GM18951 (cell line): ENCODE measurements around the gene GJB1.

Experiments used
- POLR2A ChIP-seq: IDR thresholded peaks from 4 replicates; pipeline ENCODE4 v1.6.1; 2011; ENCODE audit warnings: mild to moderate bottlenecking; ENCODE audit not compliant: insufficient read length, insufficient read depth; ENCODE audit errors: extremely low read depth
- in situ Hi-C: fragments of 300-500 bp; cut with MboI; formaldehyde crosslinking; loops from one replicate; pipeline ENCODE4 v1.12.0; 2022; ENCODE audit warnings: low sequenced_read_pairs, mixed read lengths, inconsistent platforms; ENCODE audit not compliant: unreplicated experiment

GJB1 gene

DNA sequence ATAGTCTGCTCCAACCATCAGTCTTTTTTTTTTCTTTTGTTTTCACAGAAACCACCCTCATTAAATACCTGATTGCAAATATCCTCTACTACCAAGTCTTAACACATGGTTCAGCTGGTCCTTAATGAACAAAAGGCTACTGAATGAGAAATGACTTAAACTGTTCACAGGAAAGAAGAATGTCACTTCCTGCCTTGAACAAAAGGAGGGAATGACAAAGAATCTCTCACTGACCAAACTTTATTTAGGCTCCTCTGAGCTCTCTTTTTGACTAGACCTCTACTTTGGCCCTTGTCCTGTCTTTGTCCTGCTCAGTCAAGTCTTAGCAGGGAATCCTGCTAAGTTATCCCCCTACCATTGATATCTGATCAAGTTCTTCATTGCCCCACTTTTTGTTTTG lies 31.8 kb upstream of the GJB1 start:
- in situ Hi-C loops: no loop called here

DNA sequence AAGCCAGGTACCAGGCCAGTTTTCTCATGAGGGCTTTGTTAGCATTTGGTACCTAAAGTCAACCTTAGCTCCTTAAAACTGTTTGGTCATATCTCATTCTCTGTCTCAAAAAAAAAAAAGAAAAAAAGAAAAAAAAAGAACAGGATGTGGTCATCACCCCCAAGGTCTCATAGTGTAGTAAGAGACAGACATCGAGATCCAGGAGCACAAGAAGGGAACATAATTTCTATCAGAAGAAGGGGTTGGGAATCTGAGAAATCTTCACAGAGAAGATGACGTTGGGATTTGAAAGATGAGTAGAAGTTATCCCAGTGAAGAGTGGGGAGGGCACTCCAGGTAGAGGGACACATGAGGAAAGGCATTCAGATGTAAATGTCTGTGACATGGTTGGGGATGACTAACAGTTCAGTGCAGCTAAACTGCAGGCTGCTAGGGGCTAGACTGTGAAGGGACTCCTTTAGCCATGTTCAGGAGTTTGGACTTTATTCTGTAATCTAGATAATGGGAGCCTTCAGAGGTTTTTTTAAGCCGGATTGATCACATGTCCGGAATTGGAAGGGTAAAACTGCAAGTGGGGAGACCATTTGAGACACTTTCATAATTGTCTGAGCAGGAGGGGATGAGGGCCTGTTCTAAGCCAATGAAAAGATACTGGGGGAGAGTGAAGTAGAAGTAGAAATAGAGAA lies 26.9 kb upstream of the GJB1 start:
- in situ Hi-C loops: no loop called here
- no peak for TF ChIP-seq POLR2A

More for the DNA sequence above, 31.8 kb upstream of the GJB1 start:
- no peak for TF ChIP-seq POLR2A

DNA sequence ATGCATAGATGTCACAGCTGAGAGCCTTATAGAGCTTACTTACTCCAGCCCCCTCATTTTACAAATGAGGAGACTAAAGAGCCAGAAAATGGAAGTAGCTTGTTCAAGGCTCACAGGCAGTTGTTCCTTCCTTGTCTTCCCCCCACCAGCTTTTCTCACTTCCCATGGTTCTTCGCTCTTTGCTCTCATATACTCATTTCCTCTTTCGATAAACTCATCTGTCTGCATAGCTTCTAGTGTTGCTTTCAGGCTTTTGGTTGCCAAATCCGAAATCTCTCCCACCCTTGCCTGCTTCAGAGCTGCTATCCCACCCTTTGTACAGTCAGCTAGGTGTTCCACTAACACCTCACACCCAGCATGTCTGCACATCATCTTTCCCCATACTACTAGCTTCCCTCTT lies 25.0 kb upstream of the GJB1 start:
- TF ChIP-seq POLR2A: peak; percentile 40
- in situ Hi-C loops: no loop called here

DNA sequence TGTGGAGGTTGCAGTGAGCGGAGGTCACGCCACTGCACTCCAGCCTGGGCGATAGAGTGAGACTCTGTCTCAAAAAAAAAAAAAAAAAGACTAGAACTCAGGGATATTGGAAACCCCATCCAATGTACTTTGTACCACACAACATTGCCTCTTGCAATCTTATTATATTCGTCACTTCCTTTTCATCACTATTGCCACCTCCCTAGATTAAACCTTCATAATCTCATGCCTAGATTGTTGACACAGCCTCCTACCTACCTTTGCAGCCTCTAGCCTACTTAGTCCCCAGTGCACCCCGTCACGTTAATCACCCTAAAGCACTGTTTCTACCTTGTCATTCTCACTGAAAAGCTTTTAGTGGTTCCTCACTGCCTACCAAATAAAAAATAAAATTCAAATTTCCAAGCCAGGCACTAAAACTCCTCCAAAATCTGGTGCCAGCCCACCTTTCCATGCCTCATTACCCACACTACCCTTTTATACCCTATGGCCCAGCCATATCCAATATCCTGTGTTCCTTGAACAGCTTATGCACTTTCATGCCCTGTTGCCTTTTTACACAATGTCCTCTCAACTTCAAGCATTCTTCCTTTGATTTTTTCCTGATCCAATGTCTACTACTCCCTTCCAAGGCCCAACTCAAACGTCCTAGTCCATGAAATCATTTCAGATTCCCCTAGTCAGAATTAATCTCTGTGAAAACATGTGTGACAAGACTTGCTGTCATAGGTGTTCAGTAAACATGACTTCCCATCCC lies 23.6 kb upstream of the GJB1 start:
- no peak for TF ChIP-seq POLR2A
- in situ Hi-C loops: no loop called here

DNA sequence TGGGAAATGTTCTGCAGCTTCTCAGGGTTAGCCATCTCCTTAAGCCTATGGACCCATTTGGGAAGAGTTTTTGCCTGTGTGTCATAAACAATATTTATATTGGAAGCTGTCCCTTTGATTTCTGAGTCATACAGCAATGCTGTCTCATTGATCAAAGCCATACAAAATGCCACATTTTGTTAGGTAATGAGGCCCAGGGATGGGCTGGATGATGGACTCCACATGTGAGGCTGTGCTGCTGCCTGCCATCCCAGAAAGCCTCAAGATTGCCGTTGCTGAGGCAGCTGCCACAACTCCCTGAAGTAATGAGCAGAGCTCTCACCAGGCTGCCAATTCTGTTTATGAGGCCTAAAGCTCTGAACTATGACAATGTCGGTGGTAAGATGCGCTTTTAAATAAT lies 12.2 kb upstream of the GJB1 start:
- in situ Hi-C loops: no loop called here
- no peak for TF ChIP-seq POLR2A

DNA sequence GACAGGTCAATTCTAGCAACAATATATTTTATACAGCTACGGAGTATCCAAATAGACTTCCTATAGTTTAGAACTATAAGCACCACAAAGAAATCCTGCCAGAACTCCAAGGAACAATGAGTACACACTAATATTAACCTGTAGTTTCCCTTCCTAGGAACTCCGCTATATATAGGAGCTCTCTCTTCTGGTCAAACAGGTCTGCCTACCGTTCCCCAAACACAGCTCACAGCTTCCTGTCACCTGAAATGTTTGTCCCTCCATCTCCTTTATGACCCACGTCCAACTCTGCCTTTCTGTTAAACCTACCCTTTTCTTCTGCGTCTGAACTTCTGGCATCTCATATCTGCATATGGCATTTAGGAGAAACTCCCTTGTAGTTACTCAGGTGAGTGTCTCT lies 10.5 kb upstream of the GJB1 start:
- in situ Hi-C loops: no loop called here
- no peak for TF ChIP-seq POLR2A

DNA sequence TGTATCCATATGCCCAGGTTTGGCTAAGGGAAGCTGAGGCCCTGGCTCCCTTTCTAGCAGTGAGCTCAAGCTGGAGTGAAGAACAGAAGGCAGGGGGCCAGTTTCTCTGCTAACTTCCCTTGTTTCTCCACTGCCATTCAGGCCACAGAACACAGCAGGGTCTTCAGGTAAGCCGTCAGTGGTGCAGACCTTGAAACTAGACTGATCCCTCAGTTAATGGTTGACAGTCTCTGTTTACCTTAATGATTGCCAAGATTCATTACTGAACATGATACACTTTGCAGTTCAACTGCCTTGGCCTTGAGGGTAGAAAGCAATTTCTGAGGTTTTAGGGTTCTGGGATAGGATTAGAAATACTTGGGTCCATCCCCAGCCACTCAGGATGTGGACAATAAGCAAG lies 8.9 kb upstream of the GJB1 start:
- in situ Hi-C loops: no loop called here
- TF ChIP-seq POLR2A: no peak

DNA sequence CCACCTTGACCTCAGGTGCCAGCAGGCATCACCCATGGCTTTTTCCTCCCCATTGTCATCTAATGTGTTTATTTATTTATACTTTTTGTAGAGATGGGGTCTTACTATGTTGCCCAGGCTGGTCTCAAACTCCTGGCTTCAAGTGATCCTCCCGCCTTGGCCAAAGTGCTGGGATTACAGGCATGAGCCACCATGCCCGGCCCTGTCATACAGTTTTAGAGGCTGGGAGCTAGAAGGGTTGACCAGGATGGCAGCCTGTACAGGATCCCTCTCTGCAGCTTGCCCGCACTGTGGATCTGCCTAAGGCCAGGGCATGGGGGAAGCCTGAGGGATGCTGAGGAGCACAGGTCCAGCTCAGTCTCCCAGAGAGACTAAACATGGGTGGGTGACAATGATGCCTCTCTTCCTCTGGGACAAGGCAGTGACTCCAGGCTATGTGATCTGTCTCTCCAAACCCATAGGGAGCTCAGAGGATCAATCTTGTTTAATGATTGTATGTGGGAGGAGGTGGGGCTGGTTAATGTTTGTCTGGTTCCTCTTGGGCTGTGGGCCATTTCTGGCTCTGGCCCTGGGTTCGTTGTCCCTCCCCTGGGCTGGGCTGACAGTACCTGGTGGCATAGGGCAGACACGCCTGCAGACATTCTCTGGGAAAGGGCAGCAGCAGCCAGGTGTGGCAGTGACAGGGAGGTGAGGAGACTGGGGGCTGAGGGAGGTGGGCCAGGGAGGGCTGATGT lies 8.3 kb upstream of the GJB1 start:
- no peak for TF ChIP-seq POLR2A
- in situ Hi-C loops: no loop called here

DNA sequence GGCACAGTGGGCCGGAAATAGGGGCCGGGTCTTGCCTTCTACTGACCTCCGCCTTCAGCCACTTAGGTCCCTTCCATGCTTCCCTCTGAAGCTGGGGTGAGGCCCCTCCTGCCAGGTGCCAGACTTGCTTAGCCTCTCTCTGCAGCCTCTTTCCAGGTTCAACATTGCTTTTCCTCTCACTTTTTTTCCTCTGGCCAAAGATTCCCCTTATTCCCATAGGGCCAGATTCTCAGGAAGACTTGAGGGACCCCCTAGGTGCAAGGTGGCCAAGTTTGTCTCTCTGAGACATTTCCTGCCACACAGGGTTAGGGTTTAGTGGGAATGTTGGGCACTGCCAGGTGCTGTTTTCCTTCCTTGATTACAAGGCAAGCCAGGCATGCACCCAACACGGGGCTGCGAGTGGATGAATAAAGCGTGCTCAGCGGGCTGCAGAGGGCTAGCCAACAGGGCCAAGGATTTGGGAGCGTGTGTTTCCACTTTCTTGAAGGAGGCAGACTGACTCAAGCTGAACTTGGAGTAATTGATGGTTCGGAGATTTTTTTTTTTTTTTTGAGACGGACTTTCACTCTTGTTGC lies 7.6 kb upstream of the GJB1 start:
- no peak for TF ChIP-seq POLR2A
- in situ Hi-C loops: no loop called here

DNA sequence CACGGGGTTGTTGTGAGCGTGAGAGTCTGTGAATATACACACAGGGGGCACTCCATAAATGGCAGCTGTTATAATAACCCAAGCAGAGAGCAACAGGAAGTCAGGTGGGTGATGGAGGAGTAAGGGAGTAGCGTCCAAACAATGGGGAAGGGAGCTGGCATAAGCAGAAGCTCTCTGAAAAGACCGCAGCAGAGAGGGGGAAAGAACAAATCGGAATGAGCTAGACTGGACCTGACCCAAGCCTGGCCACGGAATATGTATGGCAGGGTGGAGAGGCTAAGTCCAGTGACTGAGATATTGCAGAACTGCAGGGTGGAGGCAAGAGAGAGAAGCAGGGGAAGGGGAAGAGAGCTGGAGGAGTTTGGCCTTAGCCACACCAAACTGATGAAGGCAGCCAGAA lies 6.5 kb upstream of the GJB1 start:
- in situ Hi-C loops: no loop called here
- no peak for TF ChIP-seq POLR2A

DNA sequence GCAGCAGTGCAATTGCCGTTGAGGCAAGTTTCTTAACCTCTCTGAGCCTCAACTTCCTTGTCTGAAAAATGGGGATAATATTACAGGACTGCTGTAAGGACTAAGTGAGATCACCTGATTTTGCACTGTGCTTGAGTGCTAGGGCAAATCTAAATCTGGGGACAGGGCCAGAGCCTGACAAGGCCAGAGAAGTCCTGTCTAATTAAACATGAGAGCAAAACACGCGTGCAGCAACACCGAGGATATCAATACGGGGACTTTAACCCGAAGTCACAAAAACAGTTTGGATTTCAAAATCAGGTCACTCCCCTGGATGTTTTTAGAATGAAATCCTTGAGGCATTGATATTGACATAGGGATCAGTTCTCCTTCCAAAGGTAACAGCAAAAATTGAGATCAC lies 5.7 kb upstream of the GJB1 start:
- in situ Hi-C loops: no loop called here
- TF ChIP-seq POLR2A: no peak

DNA sequence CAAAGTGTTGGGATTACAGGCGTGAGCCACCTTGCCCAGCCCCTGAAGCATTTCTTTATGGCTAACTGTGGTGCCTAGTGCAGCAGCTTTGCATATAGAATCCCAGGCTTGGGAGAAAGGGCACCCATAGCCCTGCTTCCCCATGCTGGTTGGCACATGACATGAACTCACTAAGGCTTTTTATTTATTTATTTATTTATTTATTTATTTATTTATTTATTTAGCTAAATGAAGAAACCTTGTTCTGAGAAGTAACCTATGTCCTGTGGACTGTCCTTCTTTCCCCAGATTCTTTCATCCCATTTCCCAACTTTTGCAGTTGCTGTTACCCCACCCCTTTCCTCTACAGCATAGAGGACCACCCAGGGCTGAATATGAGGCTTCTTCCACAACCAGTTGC lies 1.9 kb upstream of the GJB1 start:
- in situ Hi-C loops: no loop called here
- no peak for TF ChIP-seq POLR2A

DNA sequence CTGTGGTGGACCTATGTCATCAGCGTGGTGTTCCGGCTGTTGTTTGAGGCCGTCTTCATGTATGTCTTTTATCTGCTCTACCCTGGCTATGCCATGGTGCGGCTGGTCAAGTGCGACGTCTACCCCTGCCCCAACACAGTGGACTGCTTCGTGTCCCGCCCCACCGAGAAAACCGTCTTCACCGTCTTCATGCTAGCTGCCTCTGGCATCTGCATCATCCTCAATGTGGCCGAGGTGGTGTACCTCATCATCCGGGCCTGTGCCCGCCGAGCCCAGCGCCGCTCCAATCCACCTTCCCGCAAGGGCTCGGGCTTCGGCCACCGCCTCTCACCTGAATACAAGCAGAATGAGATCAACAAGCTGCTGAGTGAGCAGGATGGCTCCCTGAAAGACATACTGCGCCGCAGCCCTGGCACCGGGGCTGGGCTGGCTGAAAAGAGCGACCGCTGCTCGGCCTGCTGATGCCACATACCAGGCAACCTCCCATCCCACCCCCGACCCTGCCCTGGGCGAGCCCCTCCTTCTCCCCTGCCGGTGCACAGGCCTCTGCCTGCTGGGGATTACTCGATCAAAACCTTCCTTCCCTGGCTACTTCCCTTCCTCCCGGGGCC lies 1.2 kb downstream of the GJB1 start:
- no peak for TF ChIP-seq POLR2A
- in situ Hi-C loops: no loop called here
